Endodermal cell (in vitro differentiated cells): Measurements from ENCODE around the gene KIF2A. TPM values are rescaled to one million over a fixed set of nuclear protein-coding genes. Genes with fewer than 3 reads are reported as not detected.
A peak's percentile ranks its signal among the peaks of the same experiment; 100 is the strongest.

Experiments used
- DNase-seq: peaks from one replicate; pipeline ENCODE4 v3.0.0-alpha.2; 2017
- H3K27ac ChIP-seq: 2 replicates; pipeline ENCODE4 v1.5.1; 2013; ENCODE audit warnings: mild to moderate bottlenecking, low read depth, low read length, moderate library complexity
- H3K27me3 ChIP-seq: 2 replicates; pipeline ENCODE4 v1.6.1; 2013; ENCODE audit warnings: mild to moderate bottlenecking, low read length, moderate library complexity; ENCODE audit not compliant: insufficient read depth, control insufficient read depth, poor library complexity, severe bottlenecking
- H3K36me3 ChIP-seq: 2 replicates; pipeline ENCODE4 v1.7.0; 2013; ENCODE audit warnings: mild to moderate bottlenecking, low read length, moderate library complexity; ENCODE audit not compliant: control insufficient read depth, insufficient read depth
- H3K4me1 ChIP-seq: one replicate; pipeline ENCODE4 v1.7.0; 2013; ENCODE audit warnings: low read length; ENCODE audit not compliant: control insufficient read depth, insufficient read depth
- H3K4me3 ChIP-seq: 2 replicates; pipeline ENCODE4 v1.5.1; 2013; ENCODE audit warnings: mild to moderate bottlenecking, low read length, moderate library complexity
- H3K9ac ChIP-seq: 2 replicates; pipeline ENCODE4 v1.6.1; 2013; ENCODE audit warnings: mild to moderate bottlenecking, low read length, moderate library complexity; ENCODE audit not compliant: poor library complexity, severe bottlenecking; ENCODE audit errors: extremely low read depth
- H3K9me3 ChIP-seq: 2 replicates; pipeline ENCODE4 v1.6.1; 2013; ENCODE audit warnings: mild to moderate bottlenecking, low read length, moderate library complexity; ENCODE audit not compliant: control insufficient read depth
- H3K27ac Mint-ChIP-seq: 2 replicates; pipeline ENCODE4 v1.8.0; 2020; ENCODE audit warnings: mixed read lengths
- H3K27me3 Mint-ChIP-seq: 2 replicates; pipeline ENCODE4 v1.8.0; 2021; ENCODE audit warnings: mild to moderate bottlenecking, mixed read lengths; ENCODE audit not compliant: insufficient read depth
- H3K36me3 Mint-ChIP-seq: 2 replicates; pipeline ENCODE4 v1.8.0; 2020; ENCODE audit warnings: low read depth, mixed read lengths
- H3K4me1 Mint-ChIP-seq: 2 replicates; pipeline ENCODE4 v1.8.0; 2020; ENCODE audit warnings: mixed read lengths
- H3K4me3 Mint-ChIP-seq: 2 replicates; pipeline ENCODE4 v1.8.0; 2020; ENCODE audit warnings: mild to moderate bottlenecking, moderate library complexity, mixed read lengths
- H3K9me3 Mint-ChIP-seq: 2 replicates; pipeline ENCODE4 v1.8.0; 2020; ENCODE audit warnings: mild to moderate bottlenecking, mixed read lengths
- CTCF ChIP-seq: fragments of 200-600 bp; sonication (generic); conservative IDR thresholded peaks from 2 replicates; pipeline ENCODE4 v1.5.0; 2021; ENCODE audit warnings: antibody characterized with exemption, mild to moderate bottlenecking
- WGBS, 2 experiments: methylation state at CpG; one replicate each; pipeline versions ENCODE4 v1.1.5 to v1.1.7; 2013; ENCODE audit warnings: missing lambda C conversion rate in 2 of 2, mixed read lengths in 1 of 2; ENCODE audit not compliant: insufficient coverage in 1 of 2, insufficient read length in 1 of 2; 5-methylcytosine and 5-hydroxymethylcytosine counted together
- total RNA-seq, 2 donors: library from RNA; stranded (reverse); fragmentation: NEBNext Ultra II Directional in 1 of 2; extraction: Animal tissue kit (Norgen Biotek cat#: 25700) in 1 of 2; gene quantifications; 2 replicates in 1 of 2; 3 replicates in 1 of 2; pipeline ENCODE4 v1.2.1, GENCODE V29; 2021

The KIF2A gene
- total RNA-seq, 2 donors from 2014 or later: 67.4 to 74.6 TPM

- DNase-seq: peak; percentile 82
- H3K9me3 ChIP-seq: no peaks in the 10 kb centered on the region
- H3K4me3 Mint-ChIP-seq: peak overlapping the region; percentile 90
These were observed 1.1 kb downstream of the KIF2A start for GRCh38 chr5:62306896-62307689.

GRCh38 chr5:62308439-62308838 lies 2.4 kb downstream of the KIF2A start:
- Mint-ChIP-seq H3K27ac (no peak overlapping the region), H3K9me3 (no peaks in the 10 kb centered on the region), H3K4me3 (peak overlapping the region; percentile 90), H3K36me3 (peaks cover 14% of the 10 kb centered on the region), H3K4me1 (peaks cover 17% of the 10 kb centered on the region), H3K27me3 (no peaks in the 10 kb centered on the region)
- H3K9ac ChIP-seq: no peak overlapping the region
- no peak for TF ChIP-seq CTCF
- DNase-seq: no peak
- H3K9me3 ChIP-seq: no peaks in the 10 kb centered on the region
- H3K27me3 ChIP-seq: no peaks in the 10 kb centered on the region
- H3K27ac ChIP-seq: no peak overlapping the region
- no peaks in the 10 kb centered on the region for H3K4me1 ChIP-seq
- peaks cover 13% of the 10 kb centered on the region for H3K36me3 ChIP-seq
- H3K4me3 ChIP-seq: peak overlapping the region; percentile 93
- 93 to 96% methylated on average over 5 of the region's 6 CpGs for WGBS, 2 experiments

More at GRCh38 chr5:62306896-62307689, 1.1 kb downstream of the KIF2A start:
- Mint-ChIP-seq H3K9me3 (no peaks in the 10 kb centered on the region), H3K4me1 (peaks cover 17% of the 10 kb centered on the region), H3K36me3 (peaks cover 14% of the 10 kb centered on the region), H3K27ac (peak overlapping the region; percentile 91), H3K27me3 (no peaks in the 10 kb centered on the region)
- Histone ChIP-seq H3K4me3 (peak overlapping the region; percentile 93), H3K4me1 (no peaks in the 10 kb centered on the region), H3K36me3 (peaks cover 13% of the 10 kb centered on the region), H3K9ac (peak overlapping the region; percentile 72), H3K27ac (peak overlapping the region; percentile 89), H3K27me3 (no peaks in the 10 kb centered on the region)
- no peak for TF ChIP-seq CTCF
- 3 to 8% methylated on average over 15 to 33 of the region's 33 CpGs for WGBS, 2 experiments

- 96% methylated on average over 3 of the region's 4 CpGs; no CpG with 5 or more reads in 1 of the 2 experiments for WGBS, 2 experiments
- no peaks in the 10 kb centered on the region for H3K9me3 Mint-ChIP-seq
- TF ChIP-seq CTCF: no peak
These were observed 3.1 kb downstream of the KIF2A start for GRCh38 chr5:62309107-62309506.

More at GRCh38 chr5:62309107-62309506, 3.1 kb downstream of the KIF2A start:
- H3K27ac ChIP-seq: no peak overlapping the region
- H3K4me3 Mint-ChIP-seq: no peak overlapping the region
- H3K4me1 ChIP-seq: no peaks in the 10 kb centered on the region
- H3K36me3 ChIP-seq: peaks cover 17% of the 10 kb centered on the region
- peaks cover 14% of the 10 kb centered on the region for H3K36me3 Mint-ChIP-seq
- no peaks in the 10 kb centered on the region for H3K9me3 ChIP-seq
- no peaks in the 10 kb centered on the region for H3K27me3 ChIP-seq
- no peak overlapping the region for H3K27ac Mint-ChIP-seq
- DNase-seq: no peak
- H3K4me1 Mint-ChIP-seq: peaks cover 17% of the 10 kb centered on the region
- no peak overlapping the region for H3K4me3 ChIP-seq
- no peak overlapping the region for H3K9ac ChIP-seq
- no peaks in the 10 kb centered on the region for H3K27me3 Mint-ChIP-seq
